H1 (cell line): ENCODE results near the gene WDR59. TPM values are rescaled to one million over a fixed set of nuclear protein-coding genes. Genes with fewer than 3 reads are reported as not detected.

ENCODE experiments used
- CTCF ChIA-PET: fragments of 300-600 bp; sonication (Branson Sonifier 250); formaldehyde crosslinking; loops from one replicate; lab custom pipeline; 2021; ENCODE audit not compliant: partially characterized antibody; lab: Charles Lee
- POLR2A ChIA-PET: fragments of 300-600 bp; sonication (Branson Sonifier 250); formaldehyde crosslinking; loops from one replicate; lab custom pipeline; 2021; ENCODE audit warnings: inconsistent platforms; ENCODE audit not compliant: partially characterized antibody; lab: Charles Lee
- DNase-seq, 2 experiments: peaks; one replicate each; pipeline versions ENCODE4 v3.0.0 to v3.0.0-alpha.2; 2010 to 2022; ENCODE audit warnings: low spot score in 2 of 2, low read depth in 1 of 2, mixed read lengths in 1 of 2
- FAIRE-seq: peaks from 2 replicates; lab custom pipeline; 2011; peaks lifted over from hg19 to GRCh38; lab: Jason Lieb, UNC
- H2AFZ ChIP-seq: 2 replicates; pipeline ENCODE4 v1.8.1; 2012; ENCODE audit warnings: low read length, inconsistent platforms
- H2AK5ac ChIP-seq: 2 replicates; pipeline ENCODE4 v1.6.1; 2013; ENCODE audit warnings: low read depth, low read length
- H2BK120ac ChIP-seq: replicated peaks from 2 replicates; pipeline ENCODE3; 2013; ENCODE audit warnings: low read depth, low read length, inconsistent platforms
- H2BK12ac ChIP-seq: 2 replicates; pipeline ENCODE4 v1.6.1; 2013; ENCODE audit warnings: low read depth, low read length
- H2BK15ac ChIP-seq: 2 replicates; pipeline ENCODE4 v1.6.1; 2013; ENCODE audit warnings: low read length
- H2BK20ac ChIP-seq: 2 replicates; pipeline ENCODE4 v1.6.1; 2013; ENCODE audit warnings: low read length
- H2BK5ac ChIP-seq: 2 replicates; pipeline ENCODE4 v1.6.1; 2013; ENCODE audit warnings: low read depth, low read length
- H3K14ac ChIP-seq: 2 replicates; pipeline ENCODE4 v1.6.1; 2013; ENCODE audit warnings: inconsistent platforms; ENCODE audit not compliant: insufficient read length
- H3K18ac ChIP-seq: 2 replicates; pipeline ENCODE4 v1.6.1; 2013; ENCODE audit warnings: low read length; ENCODE audit errors: extremely low read depth
- H3K23ac ChIP-seq: 2 replicates; pipeline ENCODE4 v1.6.1; 2013; ENCODE audit warnings: inconsistent platforms; ENCODE audit not compliant: insufficient read length
- H3K23me2 ChIP-seq: 2 replicates; pipeline ENCODE4 v1.6.1; 2013; ENCODE audit warnings: low read depth, low read length
- H3K27ac ChIP-seq: 2 replicates; pipeline ENCODE4 v1.6.1; 2011; ENCODE audit warnings: low read depth, low read length, inconsistent platforms
- H3K27me3 ChIP-seq, 4 experiments: replicated peaks in 1 of 4; 1 replicate in 1 of 4; 2 replicates in 3 of 4; pipeline versions ENCODE4 v1.6.1 to v1.8.1; 2011 to 2013; ENCODE audit warnings: low read length in 3 of 4, mild to moderate bottlenecking in 3 of 4, inconsistent platforms in 2 of 4, mixed read lengths in 2 of 4, moderate library complexity in 1 of 4; ENCODE audit not compliant: control insufficient read depth in 3 of 4, insufficient read depth in 3 of 4; ENCODE audit errors: extremely low read depth in 1 of 4
- H3K36me3 ChIP-seq, 4 experiments: 2 replicates each; pipeline versions ENCODE4 v1.6.1 to v1.8.1; 2011 to 2013; ENCODE audit warnings: mild to moderate bottlenecking in 4 of 4, low read length in 3 of 4, moderate library complexity in 2 of 4, control low read depth in 1 of 4, inconsistent platforms in 1 of 4; ENCODE audit not compliant: insufficient read depth in 4 of 4, control insufficient read depth in 2 of 4
- H3K4ac ChIP-seq: replicated peaks from 2 replicates; pipeline ENCODE3; 2013; ENCODE audit warnings: low read length, low read depth, mixed read lengths, inconsistent platforms; ENCODE audit not compliant: insufficient read length
- H3K4me1 ChIP-seq, 4 experiments: replicated peaks in 1 of 4; 1 replicate in 1 of 4; 2 replicates in 3 of 4; pipeline versions ENCODE4 v1.6.1 to v1.8.1; 2011 to 2013; ENCODE audit warnings: low read length in 3 of 4, inconsistent platforms in 2 of 4, mixed read lengths in 1 of 4; ENCODE audit not compliant: insufficient read depth in 4 of 4, control insufficient read depth in 3 of 4
- H3K4me2 ChIP-seq, 2 experiments: 2 replicates each; pipeline versions ENCODE4 v1.6.1 to v1.8.1; 2011 to 2013; ENCODE audit warnings: low read depth in 2 of 2, low read length in 2 of 2, control low read depth in 1 of 2, inconsistent platforms in 1 of 2, mild to moderate bottlenecking in 1 of 2; ENCODE audit not compliant: insufficient read depth in 1 of 2
- H3K4me3 ChIP-seq, 4 experiments: fragments of 200-600, 300-600 bp in 1 of 4; sonication (generic), shearing (Covaris generic), sonication (Bioruptor Twin) in 1 of 4; 2 replicates each; pipeline versions ENCODE4 v1.5.1 to v1.8.1; 2011 to 2016; ENCODE audit warnings: low read length in 4 of 4, low read depth in 3 of 4, control low read depth in 2 of 4, inconsistent platforms in 2 of 4, mild to moderate bottlenecking in 2 of 4, mixed read lengths in 1 of 4, moderate library complexity in 1 of 4; ENCODE audit not compliant: insufficient read depth in 2 of 4; ENCODE audit errors: extremely low read depth in 1 of 4
- H3K56ac ChIP-seq: replicated peaks from 2 replicates; pipeline ENCODE3; 2013; ENCODE audit warnings: low read depth, mild to moderate bottlenecking, mixed read lengths, low read length, inconsistent platforms; ENCODE audit not compliant: insufficient read length
- H3K79me1 ChIP-seq: 2 replicates; pipeline ENCODE4 v1.6.1; 2013; ENCODE audit warnings: low read depth, low read length, control low read depth
- H3K79me2 ChIP-seq, 2 experiments: 2 replicates each; pipeline versions ENCODE4 v1.6.1 to v1.8.1; 2012 to 2013; ENCODE audit warnings: low read length in 2 of 2, mild to moderate bottlenecking in 2 of 2, inconsistent platforms in 1 of 2; ENCODE audit not compliant: insufficient read depth in 2 of 2, control insufficient read depth in 1 of 2
- H3K9ac ChIP-seq, 4 experiments: replicated peaks in 1 of 4; 1 replicate in 1 of 4; 2 replicates in 3 of 4; pipeline versions ENCODE4 v1.6.1 to v1.8.1; 2011 to 2013; ENCODE audit warnings: low read depth in 3 of 4, low read length in 3 of 4, control low read depth in 2 of 4, mild to moderate bottlenecking in 2 of 4, moderate library complexity in 2 of 4, inconsistent platforms in 1 of 4; ENCODE audit errors: extremely low read depth in 1 of 4
- H3K9me3 ChIP-seq, 2 experiments: 2 replicates each; pipeline versions ENCODE4 v1.6.1 to v1.8.1; 2012 to 2013; ENCODE audit warnings: mild to moderate bottlenecking in 2 of 2, moderate library complexity in 2 of 2, control low read depth in 1 of 2, inconsistent platforms in 1 of 2, low read depth in 1 of 2, low read length in 1 of 2, mixed read lengths in 1 of 2; ENCODE audit not compliant: insufficient read depth in 2 of 2
- H4K20me1 ChIP-seq, 2 experiments: replicated peaks in 1 of 2; 2 replicates each; pipeline versions ENCODE3 to v1.8.1; 2011 to 2013; ENCODE audit warnings: inconsistent platforms in 2 of 2, low read length in 2 of 2, mild to moderate bottlenecking in 1 of 2; ENCODE audit not compliant: insufficient read depth in 2 of 2, control insufficient read depth in 1 of 2
- H4K5ac ChIP-seq: 2 replicates; pipeline ENCODE4 v1.6.1; 2013; ENCODE audit warnings: low read length, low read depth, mixed read lengths, inconsistent platforms; ENCODE audit not compliant: insufficient read length
- H4K8ac ChIP-seq: 2 replicates; pipeline ENCODE4 v1.8.0; 2013; ENCODE audit warnings: mild to moderate bottlenecking, moderate library complexity, low read length, inconsistent platforms; ENCODE audit not compliant: insufficient read depth; ENCODE audit errors: extremely low read depth
- H4K91ac ChIP-seq: replicated peaks from 2 replicates; pipeline ENCODE3; 2013; ENCODE audit warnings: low read length, mixed read lengths, inconsistent platforms; ENCODE audit not compliant: insufficient read length
- CTBP2 ChIP-seq: IDR thresholded peaks from 2 replicates; pipeline ENCODE4 v1.7.0; 2011; ENCODE audit warnings: borderline replicate concordance, mild to moderate bottlenecking, moderate library complexity, mixed read lengths, low read length; ENCODE audit not compliant: insufficient read depth, insufficient read length
- CTCF ChIP-seq, 3 experiments: IDR thresholded peaks; 1 replicate in 2 of 3; 2 replicates in 1 of 3; pipeline versions ENCODE4 v1.5.1 to v1.6.1; 2011; ENCODE audit warnings: low read length in 3 of 3, mild to moderate bottlenecking in 3 of 3, inconsistent platforms in 2 of 3, low read depth in 1 of 3, moderate library complexity in 1 of 3; ENCODE audit not compliant: insufficient read depth in 1 of 3; ENCODE audit errors: control extremely low read depth in 1 of 3
- FOSL1 ChIP-seq: IDR thresholded peaks from 2 replicates; pipeline ENCODE4 v1.6.1; 2011; ENCODE audit warnings: mild to moderate bottlenecking, low read depth, low read length, moderate library complexity; ENCODE audit not compliant: insufficient read depth
- HDAC6 ChIP-seq: IDR thresholded peaks from one replicate; pipeline ENCODE4 v1.7.1; 2012; ENCODE audit warnings: low read depth, mild to moderate bottlenecking, inconsistent platforms, low read length, moderate library complexity
- POLR2AphosphoS5 ChIP-seq: IDR thresholded peaks from 2 replicates; pipeline ENCODE4 v1.6.1; 2011; ENCODE audit warnings: low read depth, low read length
- POU5F1 ChIP-seq: IDR thresholded peaks from 2 replicates; pipeline ENCODE4 v1.6.1; 2011; ENCODE audit warnings: low read depth, mild to moderate bottlenecking, low read length, moderate library complexity
- SIRT6 ChIP-seq: IDR thresholded peaks from one replicate; pipeline ENCODE4 v1.7.1; 2012; ENCODE audit warnings: low read length, inconsistent platforms
- SP1 ChIP-seq: IDR thresholded peaks from 2 replicates; pipeline ENCODE4 v1.6.1; 2011; ENCODE audit warnings: low read depth, low read length
- USF2 ChIP-seq: IDR thresholded peaks from 2 replicates; pipeline ENCODE4 v1.6.1; 2011; ENCODE audit warnings: low read length, improper control_type of control experiment
- WGBS, 2 experiments: shearing (Covaris generic) in 1 of 2; methylation state at CpG; one replicate each; pipeline versions ENCODE4 v1.1.6 to v1.1.7; 2013 to 2015; ENCODE audit warnings: low lambda C conversion rate in 2 of 2, mixed read lengths in 2 of 2, inconsistent platforms in 1 of 2, low coverage in 1 of 2, missing lambda C conversion rate in 1 of 2; ENCODE audit not compliant: insufficient replicate concordance in 2 of 2, insufficient coverage in 1 of 2, insufficient read length in 1 of 2; ENCODE audit errors: extremely low coverage in 1 of 2, missing lambda C conversion rate in 1 of 2; 5-methylcytosine and 5-hydroxymethylcytosine counted together
- polyA plus RNA-seq, 7 experiments: library from polyadenylated mRNA; depleted of rRNA in 3 of 7; stranded (reverse) in 5 of 7; unstranded in 2 of 7; fragments of >200 nt in 5 of 7; fragments of 200-250 nt in 2 of 7; gene quantifications; 1 replicate in 5 of 7; 2 replicates in 1 of 7; 4 replicates in 1 of 7; pipeline versions ENCODE4 v1.2.1 to v1.2.3, GENCODE V29; 2011 to 2013; ENCODE audit warnings: missing spikeins in 2 of 7, mixed read lengths in 2 of 7
- total RNA-seq: library from RNA; stranded (reverse); fragmentation: NEBNext Ultra II Directional; extraction: Animal tissue kit (Norgen Biotek cat#: 25700); gene quantifications from 2 replicates; pipeline ENCODE4 v1.2.1, GENCODE V29; 2021

WDR59 gene
- total and polyA plus RNA-seq, 2 of the 8 experiments (the other 6 are each of a cell fraction or from before 2014, with no cell fraction given) = 84.2 to 124 TPM

GRCh38 chr16:74987027-74987681, 2.2 kb upstream of the WDR59 start:
- no peaks in the 10 kb centered on the region for H3K9me3 ChIP-seq
- H4K8ac ChIP-seq = no peak overlapping the region
- H2BK12ac ChIP-seq = no peak overlapping the region
- H3K36me3 ChIP-seq = no peaks in the 10 kb centered on the region
- H2AFZ ChIP-seq = no peak overlapping the region
- 80% methylated on average over 8 of the region's 8 CpGs; no CpG with 5 or more reads in 1 of the 2 experiments for WGBS, 2 experiments
- peaks cover 2 to 8% (median 7%) of the 10 kb centered on the region in 4 experiments; a peak in 6 of 7 replicates for H3K4me1 ChIP-seq
- H3K27ac ChIP-seq = no peak overlapping the region
- no peak overlapping the region for H3K56ac ChIP-seq
- H4K91ac ChIP-seq = no peak overlapping the region
- H2BK120ac ChIP-seq = no peak overlapping the region
- H3K18ac ChIP-seq = no peak overlapping the region
- no peaks in the 10 kb centered on the region for H3K27me3 ChIP-seq
- H3K4me2 ChIP-seq = no peak overlapping the region
- peaks cover 0 to 22% of the 10 kb centered on the region in 2 experiments; a peak in 2 of 4 replicates for H3K79me2 ChIP-seq
- H3K14ac ChIP-seq = no peak overlapping the region
- H4K5ac ChIP-seq = no peak overlapping the region
- H3K79me1 ChIP-seq = no peaks in the 10 kb centered on the region
- no peak overlapping the region for H2BK15ac ChIP-seq
- no peak for FAIRE-seq
- POLR2A ChIA-PET = interaction anchor here (1.3 to 2.7 kb wide), 2 partner anchors 11 to 125 kb away, joined by 3 to 9 read pairs; partner anchors contain the start of gene ZNRF1
- H3K9ac ChIP-seq = no peak overlapping the region
- H4K20me1 ChIP-seq = no peaks in the 10 kb centered on the region
- H3K4ac ChIP-seq = no peak overlapping the region
- H2BK20ac ChIP-seq = no peak overlapping the region
- no peak overlapping the region for H3K4me3 ChIP-seq
- peaks cover 3% of the 10 kb centered on the region; the same call in 1 of the 2 replicates for H3K23me2 ChIP-seq
- no peak for DNase-seq
- no peak overlapping the region for H2AK5ac ChIP-seq
- CTCF ChIA-PET = interaction anchor here (0.5 to 5.6 kb wide), 4 partner anchors 11 to 263 kb away, joined by 3 to 36 read pairs (median 12); partner anchors contain the start of gene ZNRF1
- H3K23ac ChIP-seq = no peak overlapping the region
- H2BK5ac ChIP-seq = no peak overlapping the region
- TF ChIP-seq CTBP2 = no peak
- no peak for TF ChIP-seq FOSL1
- no peak for TF ChIP-seq POU5F1
- TF ChIP-seq USF2 = no peak
- TF ChIP-seq HDAC6 = no peak
- no peak for TF ChIP-seq SP1
- no peak for TF ChIP-seq POLR2AphosphoS5
- TF ChIP-seq CTCF (IDR thresholded peaks at IDR 0.05; ENCODE audit: control extremely low read depth in 1 of 3, insufficient read depth in 1 of 3, low read depth in 1 of 3, low read length in 3 of 3) = no peak
- no peak for TF ChIP-seq SIRT6
